C4-2B (cell line): Measurements from ENCODE around the gene SRRM3.
A peak's percentile ranks its signal among the peaks of the same experiment; 100 is the strongest.
"Not testable (repeated sequence)": the region's sequence is repeated elsewhere in the genome, so short reads cannot be mapped to it uniquely, and the experiment has no call there.

ENCODE experiments used
- H3K27ac ChIP-seq: fragments of 450-650 bp; 2 replicates; pipeline ENCODE4 v1.5.1; 2017
- CTCF ChIP-seq: fragments of 450-650 bp; conservative IDR thresholded peaks from 2 replicates; pipeline ENCODE4 v1.5.1; 2017; ENCODE audit warnings: mild to moderate bottlenecking
- ZFX ChIP-seq: fragments of 450-650 bp; IDR thresholded peaks from 2 replicates; pipeline ENCODE4 v1.6.1; 2017

SRRM3 gene

GRCh38 chr7:76303202-76304147 is 101.8 kb downstream of the SRRM3 start:
- H3K27ac ChIP-seq = peak overlapping the region; percentile 99

GRCh38 chr7:76304888-76305375 is 103.2 kb downstream of the SRRM3 start:
- peak overlapping the region; percentile 99 for H3K27ac ChIP-seq
- TF ChIP-seq CTCF = no peak
- no peak for TF ChIP-seq ZFX

More at GRCh38 chr7:76303202-76304147, 101.8 kb downstream of the SRRM3 start:
- TF ChIP-seq CTCF (no peak), ZFX (no peak)

GRCh38 chr7:76308874-76309273 is 107.2 kb downstream of the SRRM3 start:
- not testable (repeated sequence) for H3K27ac ChIP-seq

GRCh38 chr7:76309341-76310101 is 107.8 kb downstream of the SRRM3 start:
- peak overlapping the region; percentile 38 for H3K27ac ChIP-seq

GRCh38 chr7:76310102-76310957 is 108.6 kb downstream of the SRRM3 start:
- TF ChIP-seq CTCF = no peak
- TF ChIP-seq ZFX = no peak
- H3K27ac ChIP-seq = peak overlapping the region; percentile 38

GRCh38 chr7:76311838-76312237 is 110.1 kb downstream of the SRRM3 start:
- not testable (repeated sequence) for H3K27ac ChIP-seq

GRCh38 chr7:76314042-76314721 is 112.5 kb downstream of the SRRM3 start:
- TF ChIP-seq ZFX = no peak
- peak; percentile 100 for TF ChIP-seq CTCF
- H3K27ac ChIP-seq = no peak overlapping the region; the same call in 1 of the 2 replicates

- H3K27ac ChIP-seq = not testable (repeated sequence)
Measured at GRCh38 chr7:76314740-76315139, 113.0 kb downstream of the SRRM3 start.
